ENCODE measurements around the gene DPYSL4. TPM values are rescaled to one million over a fixed set of nuclear protein-coding genes. Genes with fewer than 3 reads are reported as not detected.
A peak's percentile ranks its signal among the peaks of the same experiment; 100 is the strongest.

The DPYSL4 gene
- total RNA-seq, 6 donors from 2014 or later, result 0.11 to 2.2 (median 0.79) TPM; not detected in 1

DNA sequence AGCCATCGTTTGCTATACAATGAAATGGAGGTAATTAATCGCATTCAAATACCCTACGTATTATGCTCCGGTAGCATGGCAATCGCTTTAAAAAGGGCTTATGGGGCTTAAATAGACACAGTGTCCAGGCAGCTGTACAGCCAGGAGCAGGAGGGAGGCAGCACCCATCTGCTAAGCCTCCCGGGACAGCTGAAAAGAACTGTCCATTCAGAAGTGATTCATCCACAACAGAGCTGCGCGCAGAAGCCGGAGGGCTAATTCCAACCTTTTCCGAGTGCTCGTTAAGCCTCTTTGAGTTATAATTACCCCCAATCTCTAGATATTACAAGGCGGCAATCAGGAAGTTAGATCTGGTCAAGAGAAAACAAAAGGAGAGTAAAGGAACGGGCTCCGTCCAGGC, 58.3 kb downstream of the DPYSL4 start:
- no peaks in the 10 kb centered on the region for H3K9me3 ChIP-seq
- 92 to 93% methylated on average over 14 of the region's 14 CpGs for WGBS, 2 donors
- no peak overlapping the region for H3K27ac ChIP-seq
- no peak for DNase-seq
- H3K36me3 ChIP-seq, result no peaks in the 10 kb centered on the region
- peaks cover 0 to 17% (median 2%) of the 10 kb centered on the region in 4 donors for H3K4me1 ChIP-seq
- no peak overlapping the region for H3K4me3 ChIP-seq
- no peaks in the 10 kb centered on the region for H3K27me3 ChIP-seq
- ATAC-seq (ENCODE audit: low FRiP score in 2 of 2), result no peak
- TF ChIP-seq EP300 (IDR thresholded peaks at IDR 0.05) (no peak), POLR2A (IDR thresholded peaks at IDR 0.05) (no peak), POLR2AphosphoS5 (IDR thresholded peaks at IDR 0.05) (no peak)
- TF ChIP-seq, protein P1, sequence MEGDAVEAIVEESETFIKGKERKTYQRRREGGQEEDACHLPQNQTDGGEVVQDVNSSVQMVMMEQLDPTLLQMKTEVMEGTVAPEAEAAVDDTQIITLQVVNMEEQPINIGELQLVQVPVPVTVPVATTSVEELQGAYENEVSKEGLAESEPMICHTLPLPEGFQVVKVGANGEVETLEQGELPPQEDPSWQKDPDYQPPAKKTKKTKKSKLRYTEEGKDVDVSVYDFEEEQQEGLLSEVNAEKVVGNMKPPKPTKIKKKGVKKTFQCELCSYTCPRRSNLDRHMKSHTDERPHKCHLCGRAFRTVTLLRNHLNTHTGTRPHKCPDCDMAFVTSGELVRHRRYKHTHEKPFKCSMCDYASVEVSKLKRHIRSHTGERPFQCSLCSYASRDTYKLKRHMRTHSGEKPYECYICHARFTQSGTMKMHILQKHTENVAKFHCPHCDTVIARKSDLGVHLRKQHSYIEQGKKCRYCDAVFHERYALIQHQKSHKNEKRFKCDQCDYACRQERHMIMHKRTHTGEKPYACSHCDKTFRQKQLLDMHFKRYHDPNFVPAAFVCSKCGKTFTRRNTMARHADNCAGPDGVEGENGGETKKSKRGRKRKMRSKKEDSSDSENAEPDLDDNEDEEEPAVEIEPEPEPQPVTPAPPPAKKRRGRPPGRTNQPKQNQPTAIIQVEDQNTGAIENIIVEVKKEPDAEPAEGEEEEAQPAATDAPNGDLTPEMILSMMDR (IDR thresholded peaks at IDR 0.05), result no peak

DNA sequence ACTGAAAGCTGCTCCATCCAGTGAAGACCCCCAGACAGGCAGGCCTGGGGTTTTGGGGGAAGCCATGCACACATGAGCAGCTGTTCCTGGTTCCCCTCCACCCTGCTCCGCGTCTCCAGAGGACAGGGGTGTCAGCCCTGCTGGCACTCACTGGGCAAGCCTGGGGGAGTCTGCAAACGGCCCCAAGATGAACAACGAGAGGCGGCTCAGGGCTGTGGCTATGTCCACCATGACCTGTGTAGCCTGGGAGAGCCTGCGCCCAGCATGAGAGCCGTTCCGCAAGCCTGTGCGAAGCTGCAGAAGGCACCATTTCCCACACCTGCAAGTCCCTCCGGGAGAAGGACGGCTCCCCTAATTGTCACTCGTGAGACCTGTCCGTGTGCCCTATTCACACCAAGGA, 59.5 kb downstream of the DPYSL4 start:
- Histone ChIP-seq H3K4me3 (no peak overlapping the region), H3K9me3 (no peaks in the 10 kb centered on the region), H3K4me1 (peaks cover 0 to 17% (median 2%) of the 10 kb centered on the region in 4 donors), H3K36me3 (no peaks in the 10 kb centered on the region), H3K27me3 (no peaks in the 10 kb centered on the region), H3K27ac (no peak overlapping the region)
- DNase-seq (peak in 1 of 2 donors; percentile 61), ATAC-seq (ENCODE audit: low FRiP score in 2 of 2) (no peak)
- WGBS, 2 donors, result 95 to 99% methylated on average over 9 to 13 of the region's 13 CpGs
- TF ChIP-seq, protein P1 (IDR thresholded peaks at IDR 0.05), result no peak
- TF ChIP-seq EP300 (IDR thresholded peaks at IDR 0.05) (no peak), POLR2A (IDR thresholded peaks at IDR 0.05) (no peak), POLR2AphosphoS5 (IDR thresholded peaks at IDR 0.05) (no peak)

DNA sequence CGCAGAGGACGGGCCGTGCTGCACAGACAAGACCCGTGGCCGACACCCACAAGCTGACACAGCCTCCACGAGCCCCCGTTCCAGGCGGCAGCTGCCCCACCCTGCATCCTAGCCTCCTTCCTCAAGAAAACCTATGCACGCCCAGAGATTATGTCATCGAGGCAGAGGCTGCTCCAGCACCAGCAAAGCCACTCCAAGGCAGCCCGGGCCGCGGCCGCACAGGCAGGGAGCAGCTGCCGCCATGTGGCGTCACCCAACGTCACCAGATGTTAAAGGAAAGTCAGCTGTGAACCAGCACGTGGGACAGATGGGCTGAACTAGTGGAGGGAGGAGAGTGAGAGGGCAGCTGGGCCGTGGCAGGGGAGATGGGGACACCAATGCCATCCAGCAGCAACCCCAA, 61.2 kb downstream of the DPYSL4 start:
- DNase-seq (peak in 1 of 2 donors; percentile 68), ATAC-seq (ENCODE audit: low FRiP score in 2 of 2) (no peak)
- H3K9me3 ChIP-seq, result no peaks in the 10 kb centered on the region
- WGBS, 2 donors, result 85 to 90% methylated on average over 17 to 18 of the region's 19 CpGs
- peaks cover 0 to 17% (median 2%) of the 10 kb centered on the region in 4 donors for H3K4me1 ChIP-seq
- no peaks in the 10 kb centered on the region for H3K27me3 ChIP-seq
- H3K27ac ChIP-seq, result no peak overlapping the region
- H3K36me3 ChIP-seq, result no peaks in the 10 kb centered on the region
- no peak overlapping the region for H3K4me3 ChIP-seq
- TF ChIP-seq POLR2A (IDR thresholded peaks at IDR 0.05) (no peak), POLR2AphosphoS5 (IDR thresholded peaks at IDR 0.05) (no peak), EP300 (IDR thresholded peaks at IDR 0.05) (no peak)
- TF ChIP-seq, protein P1 (IDR thresholded peaks at IDR 0.05), result no peak

- H3K27ac ChIP-seq, result no peak overlapping the region
- no peaks in the 10 kb centered on the region for H3K27me3 ChIP-seq
- no peaks in the 10 kb centered on the region for H3K36me3 ChIP-seq
- H3K9me3 ChIP-seq, result no peaks in the 10 kb centered on the region
- TF ChIP-seq, protein P1 (IDR thresholded peaks at IDR 0.05), result no peak
- no peak for TF ChIP-seq POLR2AphosphoS5 (IDR thresholded peaks at IDR 0.05)
- TF ChIP-seq POLR2A (IDR thresholded peaks at IDR 0.05), result no peak
- TF ChIP-seq EP300 (IDR thresholded peaks at IDR 0.05), result no peak
- peak overlapping the region in 3 of 4 donors; percentile 27 to 34 (median 27) for H3K4me3 ChIP-seq
- peaks cover 0 to 17% (median 2%) of the 10 kb centered on the region in 4 donors for H3K4me1 ChIP-seq
- peak; percentile 57 to 89 for DNase-seq
- 59 to 69% methylated on average over 13 to 14 of the region's 38 CpGs for WGBS, 2 donors
- peak in 1 of 2 donors; percentile 49 for ATAC-seq (ENCODE audit: low FRiP score in 2 of 2)
Observed at GRCh38 chr10:132248455-132249225, 61.9 kb downstream of the DPYSL4 start.

Data from upper lobe of left lung (tissue), 6 donors.